Thyroid gland (tissue), 4 donors: Measurements from ENCODE around the gene HIC1. TPM values are rescaled to one million over a fixed set of nuclear protein-coding genes. Genes with fewer than 3 reads are reported as not detected.

Source experiments
- DNase-seq, 2 donors: peaks; one replicate each; pipeline ENCODE4 v3.0.0-alpha.2; 2019
- H3K27ac ChIP-seq, 3 donors: fragments of 200-600 bp; sonication (generic); 1 replicate in 2 of 3; 2 replicates in 1 of 3; pipeline ENCODE4 v1.5.1; 2016 to 2019; ENCODE audit warnings: mild to moderate bottlenecking in 1 of 3, moderate library complexity in 1 of 3
- H3K27me3 ChIP-seq: fragments of 200-600 bp; sonication (generic); one replicate; pipeline ENCODE4 v1.5.1; 2019
- H3K36me3 ChIP-seq, 2 donors: fragments of 200-600 bp; sonication (generic); one replicate each; pipeline ENCODE4 v1.5.1; 2016 to 2019
- H3K4me1 ChIP-seq, 2 donors: fragments of 200-600 bp; sonication (generic); one replicate each; pipeline ENCODE4 v1.5.1; 2017 to 2019
- H3K4me3 ChIP-seq, 3 donors: fragments of 200-600 bp; sonication (generic); replicated peaks in 1 of 3; 1 replicate in 2 of 3; 2 replicates in 1 of 3; pipeline ENCODE4 v1.5.1; 2016; ENCODE audit warnings: mild to moderate bottlenecking in 1 of 3
- H3K9me3 ChIP-seq: fragments of 200-600 bp; sonication (generic); one replicate; pipeline ENCODE4 v1.5.1; 2017
- POLR2A ChIP-seq, 2 donors: fragments of 450-650 bp; IDR thresholded peaks; one replicate each; pipeline ENCODE4 v1.6.1; 2017; ENCODE audit warnings: antibody characterized with exemption in 2 of 2, mild to moderate bottlenecking in 2 of 2, moderate library complexity in 1 of 2
- WGBS, 2 donors: methylation state at CpG; one replicate each; pipeline ENCODE4 v1.1.5; 2017; 5-methylcytosine and 5-hydroxymethylcytosine counted together
- intact Hi-C: fragments of 100-400 bp; cut with DNase I; formaldehyde crosslinking; loops from one replicate; pipeline ENCODE4 v1.15.1; 2023
- total RNA-seq, 4 donors: library from RNA; depleted of rRNA; stranded (reverse); fragments of >200 nt; gene quantifications; one replicate each; pipeline ENCODE4 v1.2.3, GENCODE V29; 2016
- TF ChIP-seq, protein P1 (sequence below), 6 experiments: fragments of 200-600 bp in 3 of 6; fragments of 450-650 bp in 3 of 6; sonication (generic) in 3 of 6; IDR thresholded peaks; one replicate each; pipeline ENCODE4 v1.5.1; 2016 to 2019; ENCODE audit warnings: antibody characterized with exemption in 6 of 6, mild to moderate bottlenecking in 2 of 6, inconsistent platforms in 1 of 6, moderate library complexity in 1 of 6

The HIC1 gene
- total RNA-seq, 4 donors from 2014 or later = 13.3 to 23.2 (median 18.3) TPM

- Histone ChIP-seq H3K36me3 (peaks cover 17 to 18% of the 10 kb centered on the region in 2 donors), H3K9me3 (no peaks in the 10 kb centered on the region), H3K27me3 (no peaks in the 10 kb centered on the region), H3K4me3 (no peak overlapping the region), H3K4me1 (peaks cover 6 to 79% of the 10 kb centered on the region in 2 donors), H3K27ac (peak overlapping the region in 2 of 3 donors; percentile 56 to 70)
- intact Hi-C loops = no loop called here
- 38 to 51% methylated on average over 3 to 4 of the region's 5 CpGs for WGBS, 2 donors
- DNase-seq = no peak
- no peak for TF ChIP-seq POLR2A (IDR thresholded peaks at IDR 0.05)
- TF ChIP-seq, protein P1, sequence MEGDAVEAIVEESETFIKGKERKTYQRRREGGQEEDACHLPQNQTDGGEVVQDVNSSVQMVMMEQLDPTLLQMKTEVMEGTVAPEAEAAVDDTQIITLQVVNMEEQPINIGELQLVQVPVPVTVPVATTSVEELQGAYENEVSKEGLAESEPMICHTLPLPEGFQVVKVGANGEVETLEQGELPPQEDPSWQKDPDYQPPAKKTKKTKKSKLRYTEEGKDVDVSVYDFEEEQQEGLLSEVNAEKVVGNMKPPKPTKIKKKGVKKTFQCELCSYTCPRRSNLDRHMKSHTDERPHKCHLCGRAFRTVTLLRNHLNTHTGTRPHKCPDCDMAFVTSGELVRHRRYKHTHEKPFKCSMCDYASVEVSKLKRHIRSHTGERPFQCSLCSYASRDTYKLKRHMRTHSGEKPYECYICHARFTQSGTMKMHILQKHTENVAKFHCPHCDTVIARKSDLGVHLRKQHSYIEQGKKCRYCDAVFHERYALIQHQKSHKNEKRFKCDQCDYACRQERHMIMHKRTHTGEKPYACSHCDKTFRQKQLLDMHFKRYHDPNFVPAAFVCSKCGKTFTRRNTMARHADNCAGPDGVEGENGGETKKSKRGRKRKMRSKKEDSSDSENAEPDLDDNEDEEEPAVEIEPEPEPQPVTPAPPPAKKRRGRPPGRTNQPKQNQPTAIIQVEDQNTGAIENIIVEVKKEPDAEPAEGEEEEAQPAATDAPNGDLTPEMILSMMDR (IDR thresholded peaks at IDR 0.05) = no peak
Measured at GRCh38 chr17:2067608-2068024, 12.7 kb downstream of the HIC1 start.

GRCh38 chr17:2068031-2068518 lies 13.2 kb downstream of the HIC1 start:
- H3K27me3 ChIP-seq = no peaks in the 10 kb centered on the region
- H3K9me3 ChIP-seq = no peaks in the 10 kb centered on the region
- TF ChIP-seq, protein P1 (IDR thresholded peaks at IDR 0.05) = no peak
- no peak for TF ChIP-seq POLR2A (IDR thresholded peaks at IDR 0.05)
- DNase-seq = no peak
- H3K4me3 ChIP-seq = no peak overlapping the region
- 66 to 78% methylated on average over 3 to 6 of the region's 6 CpGs for WGBS, 2 donors
- H3K36me3 ChIP-seq = peaks cover 14 to 17% of the 10 kb centered on the region in 2 donors
- H3K27ac ChIP-seq = peak overlapping the region in 2 of 3 donors; percentile 56 to 70
- peaks cover 6 to 74% of the 10 kb centered on the region in 2 donors for H3K4me1 ChIP-seq
- intact Hi-C loops = no loop called here

DNA sequence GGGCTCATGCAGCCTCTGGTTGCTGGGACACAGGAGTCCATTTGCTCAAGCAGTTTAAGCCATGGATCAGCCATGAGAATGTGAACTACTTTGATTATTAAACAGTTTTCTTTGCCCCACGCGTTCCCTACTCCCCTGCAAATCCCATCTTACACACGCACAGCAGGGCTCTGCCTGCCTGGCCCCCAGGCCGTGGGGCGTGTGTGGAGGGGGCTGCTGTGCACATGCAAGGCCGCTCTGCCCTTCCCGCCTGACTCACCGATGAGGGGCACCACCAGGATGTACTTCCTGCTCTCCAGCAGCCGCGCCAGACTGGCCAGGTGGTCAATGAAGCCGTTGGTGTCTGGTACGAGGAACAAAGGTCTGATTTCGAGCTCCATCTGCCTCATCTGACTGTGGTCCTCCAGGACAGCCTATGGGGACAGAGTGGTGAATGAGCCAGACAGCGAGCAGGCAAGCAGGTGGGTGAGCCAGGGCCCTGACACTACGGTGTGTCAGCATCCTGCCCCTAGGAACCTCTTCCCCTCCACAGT lies 13.7 kb downstream of the HIC1 start:
- H3K4me3 ChIP-seq = no peak overlapping the region
- TF ChIP-seq POLR2A (IDR thresholded peaks at IDR 0.05) = no peak
- TF ChIP-seq, protein P1 (IDR thresholded peaks at IDR 0.05) = no peak
- peaks cover 6 to 69% of the 10 kb centered on the region in 2 donors for H3K4me1 ChIP-seq
- intact Hi-C loops = no loop called here
- H3K36me3 ChIP-seq = peaks cover 14 to 17% of the 10 kb centered on the region in 2 donors
- no peak for DNase-seq
- no peaks in the 10 kb centered on the region for H3K9me3 ChIP-seq
- 67 to 72% methylated on average over 14 to 15 of the region's 15 CpGs for WGBS, 2 donors
- peak overlapping the region in 2 of 3 donors; percentile 56 to 70 for H3K27ac ChIP-seq
- no peaks in the 10 kb centered on the region for H3K27me3 ChIP-seq

GRCh38 chr17:2070241-2071023 lies 15.5 kb downstream of the HIC1 start:
- 92 to 96% methylated on average over 7 to 13 of the region's 13 CpGs for WGBS, 2 donors
- peaks cover 0 to 1% of the 10 kb centered on the region in 2 donors for H3K36me3 ChIP-seq
- DNase-seq = no peak
- TF ChIP-seq POLR2A (IDR thresholded peaks at IDR 0.05) = no peak
- TF ChIP-seq, protein P1 (IDR thresholded peaks at IDR 0.05) = no peak
- peak overlapping the region; percentile 33 to 79 (median 63) for H3K27ac ChIP-seq
- intact Hi-C loops = no loop called here
- H3K27me3 ChIP-seq = no peaks in the 10 kb centered on the region
- H3K9me3 ChIP-seq = no peaks in the 10 kb centered on the region
- H3K4me1 ChIP-seq = peaks cover 6 to 59% of the 10 kb centered on the region in 2 donors
- H3K4me3 ChIP-seq = no peak overlapping the region

- Histone ChIP-seq H3K4me1 (peaks cover 6 to 59% of the 10 kb centered on the region in 2 donors), H3K4me3 (no peak overlapping the region), H3K27me3 (no peaks in the 10 kb centered on the region), H3K36me3 (no peaks in the 10 kb centered on the region), H3K9me3 (no peaks in the 10 kb centered on the region), H3K27ac (peak overlapping the region; percentile 33 to 79 (median 63))
- intact Hi-C loops = no loop called here
- 93% methylated on average over 6 of the region's 6 CpGs for WGBS, 2 donors
- TF ChIP-seq POLR2A (IDR thresholded peaks at IDR 0.05) = no peak
- TF ChIP-seq, protein P1 (IDR thresholded peaks at IDR 0.05) = no peak
- no peak for DNase-seq
Measured at GRCh38 chr17:2071024-2071385, 16.1 kb downstream of the HIC1 start.
